Non-pigmented ciliary epithelial cell (primary cell): ENCODE measurements around the gene AGPAT2.

Source experiments
- DNase-seq: peaks from one replicate; pipeline ENCODE4 v3.0.0-alpha.2; 2010; ENCODE audit warnings: low read depth

The AGPAT2 gene

GRCh38 chr9:136673088-136673974 is 13.9 kb downstream of the AGPAT2 start:
- no peak for DNase-seq

- DNase-seq, result no peak
Measured at GRCh38 chr9:136672431-136673087, 14.7 kb downstream of the AGPAT2 start.

GRCh38 chr9:136671646-136672430 is 15.4 kb downstream of the AGPAT2 start:
- DNase-seq, result no peak

GRCh38 chr9:136671254-136671614 is 16.0 kb downstream of the AGPAT2 start:
- no peak for DNase-seq

- DNase-seq, result no peak
Measured at GRCh38 chr9:136670576-136671253, 16.5 kb downstream of the AGPAT2 start.

GRCh38 chr9:136669791-136670464 is 17.3 kb downstream of the AGPAT2 start:
- no peak for DNase-seq

- DNase-seq, result no peak
Measured at GRCh38 chr9:136668983-136669790, 18.1 kb downstream of the AGPAT2 start.

GRCh38 chr9:136667940-136668760 is 19.1 kb downstream of the AGPAT2 start:
- DNase-seq, result no peak

GRCh38 chr9:136667214-136667939 is 19.9 kb downstream of the AGPAT2 start:
- no peak for DNase-seq

- DNase-seq, result no peak
Measured at GRCh38 chr9:136666372-136667213, 20.7 kb downstream of the AGPAT2 start.

- no peak for DNase-seq
Measured at GRCh38 chr9:136665704-136666371, 21.4 kb downstream of the AGPAT2 start.

- DNase-seq, result no peak
Measured at GRCh38 chr9:136665111-136665703, 22.1 kb downstream of the AGPAT2 start.

GRCh38 chr9:136664000-136664915 is 23.0 kb downstream of the AGPAT2 start:
- no peak for DNase-seq

- DNase-seq, result no peak
Measured at GRCh38 chr9:136662656-136663581, 24.3 kb downstream of the AGPAT2 start, which contains the start of gene EGFL7. Gene EGFL7, plus strand, starts transcription at chr9:136662916. Its CDS starts 5,367 bp downstream, at chr9:136668283.

- no peak for DNase-seq
Measured at GRCh38 chr9:136662326-136662655, 25.0 kb downstream of the AGPAT2 start.
